Measurements from ENCODE around the gene EXOSC10. TPM values are rescaled to one million over a fixed set of nuclear protein-coding genes. Genes with fewer than 3 reads are reported as not detected.

EXOSC10 gene
- total RNA-seq, 1 experiment from 2014 or later, result 73.0 TPM

- ATAC-seq, result no peak
- TF ChIP-seq ZNF219 (CRISPR knock-in tag; IDR thresholded peaks at IDR 0.05; ENCODE audit: borderline replicate concordance) (no peak), ELF4 (CRISPR knock-in tag; IDR thresholded peaks at IDR 0.05; ENCODE audit: low read depth) (no peak), ZBTB43 (CRISPR knock-in tag; IDR thresholded peaks at IDR 0.05) (no peak), FOXP1 (CRISPR knock-in tag; IDR thresholded peaks at IDR 0.05; ENCODE audit: borderline replicate concordance) (no peak)
- ChIA-PET POLR2A (interaction anchor here (0.7 kb wide), 1 partner anchor 611 kb away, joined by 4 read pairs; no protein-coding TSS in a partner anchor), CTCF (interaction anchor here (0.7 to 1.9 kb wide), 2 partner anchors 72 to 277 kb away, joined by 3 to 5 read pairs; no protein-coding TSS in a partner anchor)
- H3K9me3 Mint-ChIP-seq, result no peaks in the 10 kb centered on the region
- H3K27me3 Mint-ChIP-seq (ENCODE audit: low read depth), result no peaks in the 10 kb centered on the region
- no peaks in the 10 kb centered on the region for H3K4me1 Mint-ChIP-seq
- peaks cover 48% of the 10 kb centered on the region for H3K36me3 Mint-ChIP-seq
- H3K27ac Mint-ChIP-seq, result no peak overlapping the region
- no peak overlapping the region for H3K4me3 Mint-ChIP-seq
- DNase-seq (ENCODE audit: low spot score), result no peak
Measured at GRCh38 chr1:11109047-11109760, 9.5 kb upstream of the EXOSC10 start.

DNA sequence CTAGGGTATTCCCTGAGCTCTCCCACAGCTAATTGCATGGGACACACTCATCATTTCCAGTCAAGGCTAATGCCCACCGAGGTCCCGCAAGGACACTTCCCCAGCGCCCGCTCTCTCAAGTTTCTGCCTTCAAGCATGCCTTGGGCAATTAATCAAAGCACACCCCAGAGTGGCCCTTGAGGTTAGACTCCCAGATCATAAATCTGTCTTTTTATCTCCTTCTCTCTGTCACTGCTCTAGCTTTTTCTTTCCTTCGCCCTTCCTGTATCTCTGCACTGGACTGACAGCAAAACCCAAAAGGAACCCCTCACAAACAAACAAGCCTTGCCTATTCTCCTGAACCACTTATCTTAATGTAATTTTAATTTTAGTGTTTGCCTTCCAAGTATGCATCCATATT, 7.9 kb upstream of the EXOSC10 start:
- no peaks in the 10 kb centered on the region for H3K4me1 Mint-ChIP-seq
- TF ChIP-seq SMAD3 (CRISPR knock-in tag; IDR thresholded peaks at IDR 0.05; ENCODE audit: borderline replicate concordance), result no peak
- no peak for TF ChIP-seq KAT7 (CRISPR knock-in tag; IDR thresholded peaks at IDR 0.05; ENCODE audit: borderline replicate concordance)
- TF ChIP-seq SOX15 (CRISPR knock-in tag; IDR thresholded peaks at IDR 0.05), result no peak
- no peak for TF ChIP-seq USF2 (CRISPR knock-in tag; IDR thresholded peaks at IDR 0.05)
- TF ChIP-seq OVOL2 (CRISPR knock-in tag; IDR thresholded peaks at IDR 0.05; ENCODE audit: borderline replicate concordance), result no peak
- TF ChIP-seq ZNF416 (CRISPR knock-in tag; IDR thresholded peaks at IDR 0.05), result no peak
- TF ChIP-seq CBFB (CRISPR knock-in tag; IDR thresholded peaks at IDR 0.05; ENCODE audit: low read depth), result no peak
- TF ChIP-seq, protein P1, sequence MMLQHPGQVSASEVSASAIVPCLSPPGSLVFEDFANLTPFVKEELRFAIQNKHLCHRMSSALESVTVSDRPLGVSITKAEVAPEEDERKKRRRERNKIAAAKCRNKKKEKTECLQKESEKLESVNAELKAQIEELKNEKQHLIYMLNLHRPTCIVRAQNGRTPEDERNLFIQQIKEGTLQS (CRISPR knock-in tag; conservative IDR thresholded peaks at IDR 0.05), result no peak
- ChIA-PET CTCF (interaction anchor here (0.6 kb wide), 1 partner anchor 50 kb away, joined by 4 read pairs; no protein-coding TSS in a partner anchor), POLR2A (interaction anchor here (0.9 kb wide), 1 partner anchor 8 kb away, joined by 3 read pairs; the partner anchor contains the start of gene EXOSC10)
- no peak overlapping the region for H3K4me3 Mint-ChIP-seq
- DNase-seq (ENCODE audit: low spot score), result no peak
- H3K9me3 Mint-ChIP-seq, result no peaks in the 10 kb centered on the region
- H3K27ac Mint-ChIP-seq, result no peak overlapping the region
- H3K36me3 Mint-ChIP-seq, result peaks cover 36% of the 10 kb centered on the region
- H3K27me3 Mint-ChIP-seq (ENCODE audit: low read depth), result no peaks in the 10 kb centered on the region
- ATAC-seq, result no peak

DNA sequence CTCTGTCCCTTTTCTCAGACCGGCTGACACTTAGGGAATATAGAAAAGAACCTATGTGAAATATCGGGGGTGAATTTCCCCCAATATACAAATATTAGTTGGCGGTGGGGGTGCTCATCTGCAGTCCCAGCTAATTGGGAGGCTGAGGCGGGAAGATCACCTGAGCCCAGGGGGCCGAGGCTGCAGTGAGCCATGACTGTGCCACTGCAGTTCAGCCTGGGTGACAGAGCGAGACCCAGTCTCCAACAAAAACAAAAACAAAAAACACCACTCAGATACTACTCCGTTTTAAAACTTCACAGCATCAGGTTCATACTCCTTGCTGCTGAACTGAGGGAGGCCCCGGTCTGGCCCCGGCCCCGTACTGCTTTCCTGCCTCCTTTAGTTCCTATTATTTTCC, 5.9 kb upstream of the EXOSC10 start:
- 0 out of 2 replicates have a peak overlapping the region, but pooled peaks have one; percentile 19 for H3K27ac Mint-ChIP-seq
- ATAC-seq (no peak), DNase-seq (ENCODE audit: low spot score) (no peak)
- ChIA-PET POLR2A (no interaction called here), CTCF (no interaction called here)
- no peak overlapping the region for H3K4me3 Mint-ChIP-seq
- peaks cover 33% of the 10 kb centered on the region for H3K36me3 Mint-ChIP-seq
- no peaks in the 10 kb centered on the region for H3K4me1 Mint-ChIP-seq
- H3K27me3 Mint-ChIP-seq (ENCODE audit: low read depth), result no peaks in the 10 kb centered on the region
- H3K9me3 Mint-ChIP-seq, result no peaks in the 10 kb centered on the region
- TF ChIP-seq, protein P2, sequence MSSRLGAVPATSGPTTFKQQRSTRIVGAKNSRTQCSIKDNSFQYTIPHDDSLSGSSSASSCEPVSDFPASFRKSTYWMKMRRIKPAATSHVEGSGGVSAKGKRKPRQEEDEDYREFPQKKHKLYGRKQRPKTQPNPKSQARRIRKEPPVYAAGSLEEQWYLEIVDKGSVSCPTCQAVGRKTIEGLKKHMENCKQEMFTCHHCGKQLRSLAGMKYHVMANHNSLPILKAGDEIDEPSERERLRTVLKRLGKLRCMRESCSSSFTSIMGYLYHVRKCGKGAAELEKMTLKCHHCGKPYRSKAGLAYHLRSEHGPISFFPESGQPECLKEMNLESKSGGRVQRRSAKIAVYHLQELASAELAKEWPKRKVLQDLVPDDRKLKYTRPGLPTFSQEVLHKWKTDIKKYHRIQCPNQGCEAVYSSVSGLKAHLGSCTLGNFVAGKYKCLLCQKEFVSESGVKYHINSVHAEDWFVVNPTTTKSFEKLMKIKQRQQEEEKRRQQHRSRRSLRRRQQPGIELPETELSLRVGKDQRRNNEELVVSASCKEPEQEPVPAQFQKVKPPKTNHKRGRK (CRISPR knock-in tag; IDR thresholded peaks at IDR 0.05; ENCODE audit: borderline replicate concordance), result no peak
- TF ChIP-seq, protein P3, sequence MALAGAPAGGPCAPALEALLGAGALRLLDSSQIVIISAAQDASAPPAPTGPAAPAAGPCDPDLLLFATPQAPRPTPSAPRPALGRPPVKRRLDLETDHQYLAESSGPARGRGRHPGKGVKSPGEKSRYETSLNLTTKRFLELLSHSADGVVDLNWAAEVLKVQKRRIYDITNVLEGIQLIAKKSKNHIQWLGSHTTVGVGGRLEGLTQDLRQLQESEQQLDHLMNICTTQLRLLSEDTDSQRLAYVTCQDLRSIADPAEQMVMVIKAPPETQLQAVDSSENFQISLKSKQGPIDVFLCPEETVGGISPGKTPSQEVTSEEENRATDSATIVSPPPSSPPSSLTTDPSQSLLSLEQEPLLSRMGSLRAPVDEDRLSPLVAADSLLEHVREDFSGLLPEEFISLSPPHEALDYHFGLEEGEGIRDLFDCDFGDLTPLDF (CRISPR knock-in tag; IDR thresholded peaks at IDR 0.05), result no peak
- TF ChIP-seq, protein P4, sequence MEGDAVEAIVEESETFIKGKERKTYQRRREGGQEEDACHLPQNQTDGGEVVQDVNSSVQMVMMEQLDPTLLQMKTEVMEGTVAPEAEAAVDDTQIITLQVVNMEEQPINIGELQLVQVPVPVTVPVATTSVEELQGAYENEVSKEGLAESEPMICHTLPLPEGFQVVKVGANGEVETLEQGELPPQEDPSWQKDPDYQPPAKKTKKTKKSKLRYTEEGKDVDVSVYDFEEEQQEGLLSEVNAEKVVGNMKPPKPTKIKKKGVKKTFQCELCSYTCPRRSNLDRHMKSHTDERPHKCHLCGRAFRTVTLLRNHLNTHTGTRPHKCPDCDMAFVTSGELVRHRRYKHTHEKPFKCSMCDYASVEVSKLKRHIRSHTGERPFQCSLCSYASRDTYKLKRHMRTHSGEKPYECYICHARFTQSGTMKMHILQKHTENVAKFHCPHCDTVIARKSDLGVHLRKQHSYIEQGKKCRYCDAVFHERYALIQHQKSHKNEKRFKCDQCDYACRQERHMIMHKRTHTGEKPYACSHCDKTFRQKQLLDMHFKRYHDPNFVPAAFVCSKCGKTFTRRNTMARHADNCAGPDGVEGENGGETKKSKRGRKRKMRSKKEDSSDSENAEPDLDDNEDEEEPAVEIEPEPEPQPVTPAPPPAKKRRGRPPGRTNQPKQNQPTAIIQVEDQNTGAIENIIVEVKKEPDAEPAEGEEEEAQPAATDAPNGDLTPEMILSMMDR (IDR thresholded peaks at IDR 0.05), result no peak
- TF ChIP-seq ZNF416 (CRISPR knock-in tag; IDR thresholded peaks at IDR 0.05) (no peak), RORB (CRISPR knock-in tag; IDR thresholded peaks at IDR 0.05) (no peak), TCF7 (CRISPR knock-in tag; IDR thresholded peaks at IDR 0.05; ENCODE audit: low read depth) (no peak), ZNF232 (CRISPR knock-in tag; IDR thresholded peaks at IDR 0.05) (no peak)
- TF ChIP-seq, protein P5, sequence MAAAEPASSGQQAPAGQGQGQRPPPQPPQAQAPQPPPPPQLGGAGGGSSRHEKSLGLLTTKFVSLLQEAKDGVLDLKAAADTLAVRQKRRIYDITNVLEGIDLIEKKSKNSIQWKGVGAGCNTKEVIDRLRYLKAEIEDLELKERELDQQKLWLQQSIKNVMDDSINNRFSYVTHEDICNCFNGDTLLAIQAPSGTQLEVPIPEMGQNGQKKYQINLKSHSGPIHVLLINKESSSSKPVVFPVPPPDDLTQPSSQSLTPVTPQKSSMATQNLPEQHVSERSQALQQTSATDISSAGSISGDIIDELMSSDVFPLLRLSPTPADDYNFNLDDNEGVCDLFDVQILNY (CRISPR knock-in tag; IDR thresholded peaks at IDR 0.05), result no peak
